GM19239 (cell line): ENCODE measurements around the gene TBC1D32.
"Not testable (repeated sequence)": the region's sequence is repeated elsewhere in the genome, so short reads cannot be mapped to it uniquely, and the experiment has no call there.

Experiments
- DNase-seq: peaks from one replicate; pipeline ENCODE4 v3.0.0; 2011; ENCODE audit warnings: low spot score; ENCODE audit not compliant: insufficient read length
- FAIRE-seq: peaks from 2 replicates; lab custom pipeline; 2011; peaks lifted over from hg19 to GRCh38; lab: Jason Lieb, UNC

The TBC1D32 gene

GRCh38 chr6:121334299-121335086 lies at the start of gene TBC1D32:
Gene TBC1D32, minus strand, starts transcription at chr6:121334480. Its CDS starts 50 bp downstream, at chr6:121334430.
- peak; percentile 70 for DNase-seq
- peak; percentile 95 for FAIRE-seq

- DNase-seq (no peak), FAIRE-seq (no peak)
Measured at GRCh38 chr6:121383478-121383877, 49.2 kb upstream of the TBC1D32 start.

GRCh38 chr6:121382467-121383121 lies 48.3 kb upstream of the TBC1D32 start:
- DNase-seq (no peak), FAIRE-seq (no peak)

GRCh38 chr6:121376411-121376810 lies 42.1 kb upstream of the TBC1D32 start:
- DNase-seq = no peak
- FAIRE-seq = no peak

GRCh38 chr6:121374219-121374618 lies 39.9 kb upstream of the TBC1D32 start:
- not testable (repeated sequence) for FAIRE-seq, DNase-seq

GRCh38 chr6:121365536-121366521 lies 31.5 kb upstream of the TBC1D32 start:
- FAIRE-seq (no peak), DNase-seq (no peak)

GRCh38 chr6:121356575-121356974 lies 22.3 kb upstream of the TBC1D32 start:
- DNase-seq = no peak
- no peak for FAIRE-seq

GRCh38 chr6:121354764-121355163 lies 20.5 kb upstream of the TBC1D32 start:
- FAIRE-seq (no peak), DNase-seq (no peak)

- DNase-seq = no peak
- FAIRE-seq = no peak
Measured at GRCh38 chr6:121352941-121353340, 18.7 kb upstream of the TBC1D32 start.

- DNase-seq = no peak
- no peak for FAIRE-seq
Measured at GRCh38 chr6:121351916-121352315, 17.6 kb upstream of the TBC1D32 start.

GRCh38 chr6:121349596-121349995 lies 15.3 kb upstream of the TBC1D32 start:
- FAIRE-seq = no peak
- DNase-seq = no peak

GRCh38 chr6:121347484-121347883 lies 13.2 kb upstream of the TBC1D32 start:
- DNase-seq (no peak), FAIRE-seq (no peak)

GRCh38 chr6:121344539-121344938 lies 10.3 kb upstream of the TBC1D32 start:
- DNase-seq (no peak), FAIRE-seq (no peak)

- no peak for FAIRE-seq
- no peak for DNase-seq
Measured at GRCh38 chr6:121339639-121340226, 5.5 kb upstream of the TBC1D32 start.

- FAIRE-seq (no peak), DNase-seq (no peak)
Measured at GRCh38 chr6:121338956-121339355, 4.7 kb upstream of the TBC1D32 start.

GRCh38 chr6:121338366-121338765 lies 4.1 kb upstream of the TBC1D32 start:
- FAIRE-seq (no peak), DNase-seq (no peak)

- no peak for DNase-seq
- no peak for FAIRE-seq
Measured at GRCh38 chr6:121335087-121336008, 1.1 kb upstream of the TBC1D32 start.

GRCh38 chr6:121333694-121334093 lies 586 bp downstream of the TBC1D32 start:
- not testable (repeated sequence) for FAIRE-seq, DNase-seq

- no peak for DNase-seq
- FAIRE-seq = no peak
Measured at GRCh38 chr6:121333196-121333595, 1.1 kb downstream of the TBC1D32 start.
